ENCODE results near the gene NCEH1.

- no peak for TF ChIP-seq CTCF (IDR thresholded peaks at IDR 0.05; ENCODE audit: low read depth, low read length, poor library complexity, severe bottlenecking)
- TF ChIP-seq EZH2phosphoT487 (IDR thresholded peaks at IDR 0.05; ENCODE audit: borderline replicate concordance, low read length) = no peak
Measured at GRCh38 chr3:172655388-172655787, 55.5 kb downstream of the NCEH1 start.

Measured in DOHH2 (cell line).